H1 (cell line): ENCODE measurements around the gene LCE1F.

Source experiments
- BRCA1 ChIP-seq: IDR thresholded peaks from 2 replicates; pipeline ENCODE4 v1.6.1; 2012; ENCODE audit warnings: low read depth, low read length, improper control_type of control experiment
- CTBP2 ChIP-seq: IDR thresholded peaks from 2 replicates; pipeline ENCODE4 v1.7.0; 2011; ENCODE audit warnings: borderline replicate concordance, mild to moderate bottlenecking, moderate library complexity, mixed read lengths, low read length; ENCODE audit not compliant: insufficient read depth, insufficient read length
- CTCF ChIP-seq, 3 experiments: IDR thresholded peaks; 1 replicate in 2 of 3; 2 replicates in 1 of 3; pipeline versions ENCODE4 v1.5.1 to v1.6.1; 2011; ENCODE audit warnings: low read length in 3 of 3, mild to moderate bottlenecking in 3 of 3, inconsistent platforms in 2 of 3, low read depth in 1 of 3, moderate library complexity in 1 of 3; ENCODE audit not compliant: insufficient read depth in 1 of 3; ENCODE audit errors: control extremely low read depth in 1 of 3
- JUND ChIP-seq: IDR thresholded peaks from 2 replicates; pipeline ENCODE4 v1.6.1; 2011; ENCODE audit warnings: mild to moderate bottlenecking, improper control_type of control experiment, low read length
- NANOG ChIP-seq: IDR thresholded peaks from 2 replicates; pipeline ENCODE4 v1.6.1; 2011; ENCODE audit warnings: low read length, low read depth, mild to moderate bottlenecking, inconsistent platforms; ENCODE audit not compliant: insufficient read depth, poor library complexity, severe bottlenecking
- POLR2A ChIP-seq, 2 experiments: IDR thresholded peaks; 1 replicate in 1 of 2; 2 replicates in 1 of 2; pipeline ENCODE4 v1.6.1; 2011; ENCODE audit warnings: low read depth in 2 of 2, low read length in 2 of 2, mild to moderate bottlenecking in 2 of 2; ENCODE audit errors: control extremely low read depth in 1 of 2
- POLR2AphosphoS5 ChIP-seq: IDR thresholded peaks from 2 replicates; pipeline ENCODE4 v1.6.1; 2011; ENCODE audit warnings: low read depth, low read length
- RAD21 ChIP-seq, 2 experiments: IDR thresholded peaks in 1 of 2; conservative IDR thresholded peaks in 1 of 2; 2 replicates each; pipeline ENCODE4 v1.6.1; 2011; ENCODE audit warnings: low read depth in 2 of 2, low read length in 2 of 2, improper control_type of control experiment in 1 of 2, inconsistent platforms in 1 of 2, mild to moderate bottlenecking in 1 of 2, moderate library complexity in 1 of 2
- TAF7 ChIP-seq: optimal IDR thresholded peaks from 2 replicates; pipeline ENCODE3; 2011; ENCODE audit warnings: low read depth, mild to moderate bottlenecking, inconsistent platforms, low read length, moderate library complexity, borderline replicate concordance
- YY1 ChIP-seq: IDR thresholded peaks from 2 replicates; pipeline ENCODE4 v1.6.1; 2011; ENCODE audit warnings: low read depth, mild to moderate bottlenecking, low read length

- TF ChIP-seq POLR2AphosphoS5 (no peak), YY1 (no peak), POLR2A (IDR thresholded peaks at IDR 0.05; ENCODE audit: control extremely low read depth in 1 of 2, low read depth in 2 of 2, low read length in 2 of 2) (no peak), RAD21 (IDR thresholded peaks at IDR 0.05 in 1 of 2, conservative IDR thresholded peaks at IDR 0.05 in 1 of 2; ENCODE audit: low read depth in 2 of 2, low read length in 2 of 2) (no peak), CTCF (IDR thresholded peaks at IDR 0.05; ENCODE audit: control extremely low read depth in 1 of 3, insufficient read depth in 1 of 3, low read depth in 1 of 3, low read length in 3 of 3) (no peak), TAF7 (no peak), JUND (no peak), BRCA1 (no peak), NANOG (no peak), CTBP2 (no peak)
Observed at GRCh38 chr1:152759453-152760173, 15.3 kb upstream of the LCE1F start.
